HepG2 (cell line): ENCODE results near the gene CCNB2. TPM values are rescaled to one million over a fixed set of nuclear protein-coding genes. Genes with fewer than 3 reads are reported as not detected.

Experiments used
- AGO2 ChIP-seq: fragments of 200-400 bp; formaldehyde crosslinking; optimal IDR thresholded peaks from 2 replicates; pipeline ENCODE3; 2017; ENCODE audit warnings: mild to moderate bottlenecking, low read depth, low read length, moderate library complexity
- ARHGAP35 ChIP-seq: sonication (generic); formaldehyde crosslinking; IDR thresholded peaks from 2 replicates; pipeline ENCODE4 v1.9.0; 2022; ENCODE audit warnings: mild to moderate bottlenecking, inconsistent platforms, moderate library complexity, missing genetic modification reagents, borderline replicate concordance
- BCL3 ChIP-seq: sonication (generic); formaldehyde crosslinking; IDR thresholded peaks from 2 replicates; pipeline ENCODE4 v1.5.1; 2020; ENCODE audit warnings: mild to moderate bottlenecking, missing genetic modification reagents, moderate library complexity
- EED ChIP-seq: sonication (generic); formaldehyde crosslinking; IDR thresholded peaks from 2 replicates; pipeline ENCODE4 v1.5.0; 2020; ENCODE audit warnings: mild to moderate bottlenecking, missing genetic modification reagents
- FOXK1 ChIP-seq: sonication (generic); formaldehyde crosslinking; IDR thresholded peaks from 2 replicates; pipeline ENCODE4 v1.4.0; 2020; ENCODE audit warnings: low read depth, missing genetic modification reagents, borderline replicate concordance
- MAX ChIP-seq: IDR thresholded peaks from 2 replicates; pipeline ENCODE4 v1.6.1; 2012; ENCODE audit warnings: inconsistent platforms
- MNT ChIP-seq: fragments of 450-650 bp; IDR thresholded peaks from 2 replicates; pipeline ENCODE4 v1.6.1; 2016
- NPAS2 ChIP-seq: sonication (generic); formaldehyde crosslinking; IDR thresholded peaks from 2 replicates; pipeline ENCODE4 v1.8.0; 2022; ENCODE audit warnings: mild to moderate bottlenecking, missing genetic modification reagents, borderline replicate concordance
- PHF5A ChIP-seq: IDR thresholded peaks from one replicate; pipeline ENCODE4 v1.6.1; 2018; ENCODE audit warnings: low read depth, missing genetic modification reagents; ENCODE audit not compliant: unreplicated experiment
- REL ChIP-seq: sonication (generic); formaldehyde crosslinking; conservative IDR thresholded peaks from 2 replicates; pipeline ENCODE4 v1.8.0; 2022; ENCODE audit warnings: mild to moderate bottlenecking, missing genetic modification reagents, moderate library complexity
- SMAD3 ChIP-seq: sonication (generic); formaldehyde crosslinking; IDR thresholded peaks from 2 replicates; pipeline ENCODE4 v1.4.0; 2020; ENCODE audit warnings: missing genetic modification reagents
- TP53 ChIP-seq: sonication (generic); formaldehyde crosslinking; conservative IDR thresholded peaks from 2 replicates; pipeline ENCODE4 v1.4.0; 2020; ENCODE audit warnings: missing genetic modification reagents
- UBTF ChIP-seq: sonication (generic); formaldehyde crosslinking; IDR thresholded peaks from 2 replicates; pipeline ENCODE4 v1.4.0; 2020; ENCODE audit warnings: mild to moderate bottlenecking, missing genetic modification reagents
- XRCC5 ChIP-seq: fragments of 200-400 bp; formaldehyde crosslinking; optimal IDR thresholded peaks from 2 replicates; pipeline ENCODE3; 2017; ENCODE audit warnings: mild to moderate bottlenecking, low read length
- ZNF205 ChIP-seq: IDR thresholded peaks from 2 replicates; pipeline ENCODE4 v1.6.1; 2018; ENCODE audit warnings: missing biosample characterization, missing genetic modification reagents
- ZNF280D ChIP-seq: sonication (generic); formaldehyde crosslinking; IDR thresholded peaks from 2 replicates; pipeline ENCODE4 v1.5.1; 2020; ENCODE audit warnings: mild to moderate bottlenecking, missing genetic modification reagents
- ZNF557 ChIP-seq: sonication (generic); formaldehyde crosslinking; IDR thresholded peaks from 2 replicates; pipeline ENCODE4 v1.4.0; 2020; ENCODE audit warnings: missing genetic modification reagents
- ZNF567 ChIP-seq: sonication (generic); formaldehyde crosslinking; IDR thresholded peaks from 2 replicates; pipeline ENCODE4 v1.8.1; 2023; ENCODE audit warnings: mild to moderate bottlenecking, missing genetic modification reagents, borderline replicate concordance
- ZNF839 ChIP-seq: sonication (generic); formaldehyde crosslinking; IDR thresholded peaks from 2 replicates; pipeline ENCODE4 v1.4.0; 2020; ENCODE audit warnings: missing genetic modification reagents, mild to moderate bottlenecking, borderline replicate concordance
- polyA plus RNA-seq, 8 experiments: library from polyadenylated mRNA; depleted of rRNA in 3 of 8; stranded (reverse) in 7 of 8; unstranded in 1 of 8; fragments of >200 nt; fragmentation: Illumina TruSeq in 4 of 8; extraction: Trizol in 4 of 8; gene quantifications; 2 replicates each; pipeline versions ENCODE4 v1.2.1 to v1.2.3, GENCODE V29; 2011 to 2016; ENCODE audit warnings: low read depth in 4 of 8, missing spikeins in 1 of 8, mixed read lengths in 1 of 8; ENCODE audit not compliant: insufficient read depth in 1 of 8
- total RNA-seq, 5 experiments: library from RNA; depleted of rRNA; stranded (reverse); fragments of >200 nt; fragmentation: Illumina TruSeq; extraction: Trizol; gene quantifications; 2 replicates each; pipeline ENCODE4 v1.2.3, GENCODE V29; 2016; ENCODE audit warnings: low read depth in 1 of 5

CCNB2 gene
- total and polyA plus RNA-seq, 2 of the 13 experiments (the other 11 are each of a cell fraction or from before 2014, with no cell fraction given) = 43.5 to 80.9 TPM

GRCh38 chr15:59104912-59105732 lies at the start of gene CCNB2 (continued):
- TF ChIP-seq MNT (peak; percentile 35), UBTF (peak; percentile 49; the same call in 1 of the 2 replicates), EED (CRISPR knock-in tag) (no peak), BCL3 (0 out of 2 replicates have a peak, but pooled peaks have one; percentile 50), ZNF839 (CRISPR knock-in tag) (peak; percentile 86; the same call in 1 of the 2 replicates), ARHGAP35 (CRISPR knock-in tag) (peak; percentile 61; the same call in 1 of the 2 replicates), ZNF567 (CRISPR knock-in tag) (0 out of 2 replicates have a peak, but pooled peaks have one; percentile 33), AGO2 (peak; percentile 76), ZNF205 (no peak), FOXK1 (peak; percentile 50; the same call in 1 of the 2 replicates), REL (CRISPR knock-in tag) (no peak), ZNF557 (no peak; the same call in 1 of the 2 replicates), TP53 (CRISPR knock-in tag) (0 out of 2 replicates have a peak, but pooled peaks have one; percentile 22), MAX (0 out of 2 replicates have a peak, but pooled peaks have one; percentile 52), ZNF280D (CRISPR knock-in tag) (0 out of 2 replicates have a peak, but pooled peaks have one; percentile 42), SMAD3 (CRISPR knock-in tag) (no peak), XRCC5 (peak; percentile 30), PHF5A (no peak), NPAS2 (CRISPR knock-in tag) (no peak)
